ENCODE measurements around the gene APOBEC3H. TPM values are rescaled to one million over a fixed set of nuclear protein-coding genes. Genes with fewer than 3 reads are reported as not detected.

Gene APOBEC3H
- total and polyA plus RNA-seq, 8 donors = 0.63 to 7.8 TPM; not detected in 6

GRCh38 chr22:39146256-39147101 is 49.4 kb downstream of the APOBEC3H start:
- no peaks in the 10 kb centered on the region for H3K27me3 ChIP-seq
- H3K27ac ChIP-seq = peak overlapping the region; percentile 88 to 98 (median 93)
- 36 to 56% (median 47%) methylated on average over 5 to 6 of the region's 6 CpGs for WGBS, 5 donors
- H3K36me3 ChIP-seq = peaks cover 0 to 24% (median 7%) of the 10 kb centered on the region in 4 donors
- intact Hi-C loops (cut with DNase I; ENCODE audit: low total_unique reads) = no loop called here
- H3K9me3 ChIP-seq = no peaks in the 10 kb centered on the region
- peak overlapping the region; percentile 70 to 98 (median 90) for H3K4me3 ChIP-seq
- H3K4me1 ChIP-seq = peaks cover 61 to 86% (median 74%) of the 10 kb centered on the region in 4 donors
- TF ChIP-seq CTCF (IDR thresholded peaks at IDR 0.05) = no peak
- TF ChIP-seq POLR2AphosphoS5 (IDR thresholded peaks at IDR 0.05) = no peak
- no peak for TF ChIP-seq EP300 (IDR thresholded peaks at IDR 0.05)
- TF ChIP-seq POLR2A (IDR thresholded peaks at IDR 0.05) = no peak
- DNase-seq = peak in 1 of 2 donors; percentile 23

GRCh38 chr22:39147335-39148025 is 50.4 kb downstream of the APOBEC3H start:
- no peak for TF ChIP-seq EP300 (IDR thresholded peaks at IDR 0.05)
- TF ChIP-seq CTCF (IDR thresholded peaks at IDR 0.05) = no peak
- no peak for TF ChIP-seq POLR2AphosphoS5 (IDR thresholded peaks at IDR 0.05)
- TF ChIP-seq POLR2A (IDR thresholded peaks at IDR 0.05) = no peak
- Histone ChIP-seq H3K9me3 (no peaks in the 10 kb centered on the region), H3K4me3 (peak overlapping the region in 1 of 4 donors; percentile 22), H3K4me1 (peaks cover 67 to 86% (median 79%) of the 10 kb centered on the region in 4 donors), H3K36me3 (peaks cover 0 to 18% (median 7%) of the 10 kb centered on the region in 4 donors), H3K27ac (peak overlapping the region; percentile 57 to 98 (median 93)), H3K27me3 (no peaks in the 10 kb centered on the region)
- WGBS, 5 donors = 48 to 73% (median 56%) methylated on average over 5 of the region's 5 CpGs
- intact Hi-C loops (cut with DNase I; ENCODE audit: low total_unique reads) = no loop called here
- DNase-seq = no peak

- 47 to 65% (median 55%) methylated on average over 16 of the region's 16 CpGs for WGBS, 5 donors
- peaks cover 71 to 87% (median 82%) of the 10 kb centered on the region in 4 donors for H3K4me1 ChIP-seq
- intact Hi-C loops (cut with DNase I; ENCODE audit: low total_unique reads) = no loop called here
Observed at GRCh38 chr22:39148026-39148726, 51.1 kb downstream of the APOBEC3H start.

More at GRCh38 chr22:39148026-39148726, 51.1 kb downstream of the APOBEC3H start:
- Histone ChIP-seq H3K9me3 (no peaks in the 10 kb centered on the region), H3K4me3 (peak overlapping the region in 1 of 4 donors; percentile 34), H3K27ac (peak overlapping the region; percentile 57 to 98 (median 93)), H3K27me3 (peaks cover 0 to 3% (median 0%) of the 10 kb centered on the region in 3 donors), H3K36me3 (peaks cover 0 to 18% (median 7%) of the 10 kb centered on the region in 4 donors)
- peak in 1 of 2 donors; percentile 45 for DNase-seq
- TF ChIP-seq POLR2AphosphoS5 (IDR thresholded peaks at IDR 0.05) (no peak), POLR2A (IDR thresholded peaks at IDR 0.05) (no peak), CTCF (IDR thresholded peaks at IDR 0.05) (no peak), EP300 (IDR thresholded peaks at IDR 0.05) (no peak)
